ENCODE measurements around the gene PGAP6.
"Not testable (repeated sequence)": the region's sequence is repeated elsewhere in the genome, so short reads cannot be mapped to it uniquely, and the experiment has no call there.

The PGAP6 gene

GRCh38 chr16:346587-346986 is 35.2 kb downstream of the PGAP6 start:
- DNase-seq, result no peak

- DNase-seq, result no peak
These were observed 36.0 kb downstream of the PGAP6 start for GRCh38 chr16:345772-346171.

- no peak for DNase-seq
These were observed 39.1 kb downstream of the PGAP6 start for GRCh38 chr16:342455-343213.

- DNase-seq, result not testable (repeated sequence)
These were observed 39.8 kb downstream of the PGAP6 start for GRCh38 chr16:341974-342336.

GRCh38 chr16:341095-341973 is 40.4 kb downstream of the PGAP6 start:
- DNase-seq, result not testable (repeated sequence)

- no peak for DNase-seq
These were observed 41.2 kb downstream of the PGAP6 start for GRCh38 chr16:340370-341091.

GRCh38 chr16:339680-340079 is 42.1 kb downstream of the PGAP6 start:
- no peak for DNase-seq

- DNase-seq, result no peak
These were observed 43.7 kb downstream of the PGAP6 start for GRCh38 chr16:337975-338575.

- DNase-seq, result no peak
These were observed 44.3 kb downstream of the PGAP6 start for GRCh38 chr16:337437-337836.

GRCh38 chr16:336269-336668 is 45.5 kb downstream of the PGAP6 start:
- DNase-seq, result no peak

- not testable (repeated sequence) for DNase-seq
These were observed 46.7 kb downstream of the PGAP6 start for GRCh38 chr16:334861-335632.

- DNase-seq, result not testable (repeated sequence)
These were observed 47.5 kb downstream of the PGAP6 start for GRCh38 chr16:334164-334832.

GRCh38 chr16:333406-334094 is 48.2 kb downstream of the PGAP6 start:
- DNase-seq, result no peak

GRCh38 chr16:331181-331814 is 50.5 kb downstream of the PGAP6 start:
- not testable (repeated sequence) for DNase-seq

- no peak for DNase-seq
These were observed 51.0 kb downstream of the PGAP6 start for GRCh38 chr16:330741-331140.

GRCh38 chr16:325375-326145 is 56.2 kb downstream of the PGAP6 start:
- DNase-seq, result no peak

GRCh38 chr16:324451-325334 is 57.1 kb downstream of the PGAP6 start:
- DNase-seq, result no peak

GRCh38 chr16:324201-324450 is 57.7 kb downstream of the PGAP6 start:
- DNase-seq, result no peak
